SK-N-SH (cell line): ENCODE measurements around the gene FTCD. TPM values are rescaled to one million over a fixed set of nuclear protein-coding genes. Genes with fewer than 3 reads are reported as not detected.
"Not testable (repeated sequence)": the region's sequence is repeated elsewhere in the genome, so short reads cannot be mapped to it uniquely, and the experiment has no call there.

ENCODE experiments used
- CTCF ChIA-PET: fragments of 300-600, 350-600 bp; formaldehyde crosslinking; extraction: SDS; loops from one replicate; lab custom pipeline; 2021; lab: Yijun Ruan, JAX
- POLR2A ChIA-PET: fragments of 350-600 bp; sonication (Branson Sonifier 250); formaldehyde crosslinking; extraction: SDS; loops from one replicate; lab custom pipeline; 2020; ENCODE audit warnings: antibody characterized with exemption, inconsistent platforms; lab: Yijun Ruan, JAX
- DNase-seq: peaks from one replicate; pipeline ENCODE4 v3.0.0; 2012
- H2AFZ ChIP-seq: fragments of 200-600 bp; sonication (generic); 2 replicates; pipeline ENCODE4 v1.8.1; 2016; ENCODE audit warnings: antibody characterized with exemption, mild to moderate bottlenecking, low read depth
- H3F3A ChIP-seq: fragments of 200-600 bp; sonication (generic); replicated peaks from 2 replicates; pipeline ENCODE3; 2016; ENCODE audit warnings: antibody characterized with exemption, mild to moderate bottlenecking; ENCODE audit not compliant: insufficient read depth
- H3K27ac ChIP-seq, 2 experiments: fragments of 200-500 bp in 1 of 2; fragments of 200-600 bp in 1 of 2; sonication (Bioruptor generic) in 1 of 2; sonication (generic), shearing (Covaris generic) in 1 of 2; 2 replicates each; pipeline versions ENCODE4 v1.5.1 to v1.6.1; 2014 to 2016; ENCODE audit warnings: low read depth in 2 of 2, inconsistent platforms in 1 of 2, low read length in 1 of 2, mild to moderate bottlenecking in 1 of 2, mixed read lengths in 1 of 2
- H3K27me3 ChIP-seq: fragments of 200-600 bp; sonication (generic), shearing (Covaris generic); 2 replicates; pipeline ENCODE4 v1.6.1; 2016; ENCODE audit warnings: mixed run types; ENCODE audit not compliant: insufficient read depth
- H3K36me3 ChIP-seq, 2 experiments: fragments of 200-500 bp in 1 of 2; fragments of 200-600 bp in 1 of 2; sonication (Bioruptor generic) in 1 of 2; sonication (generic) in 1 of 2; replicated peaks in 1 of 2; 2 replicates each; pipeline versions ENCODE3 to v1.5.1; 2014 to 2016; ENCODE audit warnings: low read length in 1 of 2, mild to moderate bottlenecking in 1 of 2; ENCODE audit not compliant: insufficient read depth in 2 of 2, control insufficient read depth in 1 of 2
- H3K4me1 ChIP-seq, 2 experiments: fragments of 200-500 bp in 1 of 2; fragments of 200-600 bp in 1 of 2; sonication (Bioruptor generic) in 1 of 2; sonication (generic), shearing (Covaris generic) in 1 of 2; 2 replicates each; pipeline versions ENCODE4 v1.5.1 to v1.6.1; 2014 to 2016; ENCODE audit warnings: low read depth in 1 of 2, low read length in 1 of 2, mixed run types in 1 of 2; ENCODE audit not compliant: insufficient read depth in 2 of 2, control insufficient read depth in 1 of 2
- H3K4me2 ChIP-seq: fragments of 200-600 bp; sonication (generic), shearing (Covaris generic); 2 replicates; pipeline ENCODE4 v1.6.1; 2017; ENCODE audit warnings: mixed run types
- H3K4me3 ChIP-seq, 2 experiments: fragments of 200-500 bp in 1 of 2; fragments of 200-600 bp in 1 of 2; sonication (Bioruptor generic) in 1 of 2; sonication (generic), shearing (Covaris generic) in 1 of 2; 2 replicates each; pipeline versions ENCODE4 v1.5.1 to v1.8.1; 2014 to 2016; ENCODE audit warnings: low read depth in 2 of 2, inconsistent platforms in 1 of 2, low read length in 1 of 2, mild to moderate bottlenecking in 1 of 2, mixed read lengths in 1 of 2, moderate library complexity in 1 of 2
- H3K79me2 ChIP-seq: fragments of 200-600 bp; sonication (generic); 2 replicates; pipeline ENCODE4 v1.8.1; 2017; ENCODE audit warnings: mild to moderate bottlenecking; ENCODE audit not compliant: insufficient read depth
- H3K9ac ChIP-seq: fragments of 200-600 bp; sonication (generic); 2 replicates; pipeline ENCODE4 v1.6.1; 2017; ENCODE audit warnings: mixed run types
- H3K9me2 ChIP-seq: fragments of 200-600 bp; sonication (generic); 2 replicates; pipeline ENCODE4 v1.6.1; 2017; ENCODE audit warnings: mixed run types
- H3K9me3 ChIP-seq: fragments of 200-600 bp; sonication (generic); 2 replicates; pipeline ENCODE4 v1.6.1; 2017; ENCODE audit warnings: mixed run types, mild to moderate bottlenecking, moderate library complexity
- H4K20me1 ChIP-seq: fragments of 200-600 bp; sonication (generic); 2 replicates; pipeline ENCODE4 v1.6.1; 2017; ENCODE audit warnings: mild to moderate bottlenecking, mixed run types; ENCODE audit not compliant: insufficient read depth
- CTCF ChIP-seq: fragments of 200-600 bp; sonication (generic); IDR thresholded peaks from 2 replicates; pipeline ENCODE4 v1.6.1; 2017; ENCODE audit warnings: antibody characterized with exemption, mild to moderate bottlenecking, moderate library complexity
- FOXJ3 ChIP-seq: sonication (generic); formaldehyde crosslinking; IDR thresholded peaks from 2 replicates; pipeline ENCODE4 v1.5.1; 2020; ENCODE audit warnings: mild to moderate bottlenecking, missing genetic modification reagents
- FOXM1 ChIP-seq: IDR thresholded peaks from 2 replicates; pipeline ENCODE4 v1.4.0; 2012; ENCODE audit warnings: low read depth, mild to moderate bottlenecking
- JUND ChIP-seq: IDR thresholded peaks from 2 replicates; pipeline ENCODE4 v1.4.0; 2012
- MAX ChIP-seq: IDR thresholded peaks from 2 replicates; pipeline ENCODE4 v1.4.0; 2012; ENCODE audit warnings: low read depth
- MXI1 ChIP-seq: IDR thresholded peaks from 2 replicates; pipeline ENCODE4 v1.6.1; 2012; ENCODE audit warnings: mild to moderate bottlenecking, low read depth, low read length, improper control_type of control experiment
- NFIC ChIP-seq: IDR thresholded peaks from 2 replicates; pipeline ENCODE4 v1.4.0; 2012; ENCODE audit warnings: borderline replicate concordance
- NRF1 ChIP-seq: IDR thresholded peaks from 2 replicates; pipeline ENCODE4 v1.6.1; 2012; ENCODE audit warnings: low read depth, mild to moderate bottlenecking, low read length
- POLR2AphosphoS5 ChIP-seq: IDR thresholded peaks from 2 replicates; pipeline ENCODE4 v1.6.1; 2012; ENCODE audit warnings: low read depth, low read length
- RCOR1 ChIP-seq: fragments of 150-350 bp; IDR thresholded peaks from 2 replicates; pipeline ENCODE4 v1.6.1; 2017; ENCODE audit warnings: antibody characterized with exemption, low read length
- TAF1 ChIP-seq: IDR thresholded peaks from 2 replicates; pipeline ENCODE4 v1.6.1; 2012; ENCODE audit warnings: low read depth, mild to moderate bottlenecking, low read length, moderate library complexity, borderline replicate concordance
- TCF12 ChIP-seq: IDR thresholded peaks from 2 replicates; pipeline ENCODE4 v1.4.0; 2012
- USF2 ChIP-seq: fragments of 150-350 bp; IDR thresholded peaks from 2 replicates; pipeline ENCODE4 v1.6.1; 2017; ENCODE audit warnings: antibody characterized with exemption, low read length, low read depth, borderline replicate concordance
- YY1 ChIP-seq: IDR thresholded peaks from 2 replicates; pipeline ENCODE4 v1.4.0; 2012; ENCODE audit warnings: low read depth, mild to moderate bottlenecking
- WGBS: methylation state at CpG from one replicate; pipeline ENCODE4 v1.1.6; 2017; ENCODE audit warnings: low lambda C conversion rate; 5-methylcytosine and 5-hydroxymethylcytosine counted together
- polyA plus RNA-seq, 3 experiments: library from polyadenylated mRNA; depleted of rRNA; stranded (reverse); fragments of >200 nt; gene quantifications; 2 replicates each; pipeline ENCODE4 v1.2.3, GENCODE V29; 2012

Gene FTCD
- polyA plus RNA-seq, 1 of the 3 experiments (the other 2 are of a cell fraction): 0.33 TPM

GRCh38 chr21:46202592-46203202 lies 47.3 kb upstream of the FTCD start:
- Histone ChIP-seq H3K9ac (no peak overlapping the region), H4K20me1 (no peaks in the 10 kb centered on the region), H3K27me3 (no peaks in the 10 kb centered on the region), H3K9me3 (no peaks in the 10 kb centered on the region), H3K4me2 (no peak overlapping the region), H3K79me2 (no peaks in the 10 kb centered on the region), H3F3A (peaks cover 6% of the 10 kb centered on the region), H3K36me3 (peaks cover 34 to 50% of the 10 kb centered on the region in 2 experiments), H3K9me2 (no peaks in the 10 kb centered on the region), H3K4me1 (no peaks in the 10 kb centered on the region), H3K27ac (no peak overlapping the region), H2AFZ (no peak overlapping the region), H3K4me3 (no peak overlapping the region)
- POLR2A ChIA-PET: no interaction called here
- CTCF ChIA-PET: no interaction called here
- TF ChIP-seq POLR2AphosphoS5: no peak
- TF ChIP-seq FOXJ3 (CRISPR knock-in tag): no peak
- TF ChIP-seq JUND: no peak
- TF ChIP-seq NFIC: no peak
- TF ChIP-seq TAF1: no peak
- TF ChIP-seq CTCF: no peak
- no peak for TF ChIP-seq YY1
- no peak for TF ChIP-seq FOXM1
- TF ChIP-seq RCOR1: no peak
- TF ChIP-seq USF2: no peak
- no peak for TF ChIP-seq NRF1
- no peak for TF ChIP-seq MAX
- no peak for TF ChIP-seq TCF12
- no peak for TF ChIP-seq MXI1
- DNase-seq: peak; percentile 4
- WGBS: 92% methylated on average over 6 of the region's 6 CpGs

- H4K20me1 ChIP-seq, H3K9ac ChIP-seq, POLR2A ChIA-PET, DNase-seq, H2AFZ ChIP-seq, H3K9me2 ChIP-seq, H3K4me1 ChIP-seq, H3K4me2 ChIP-seq, H3K9me3 ChIP-seq, H3K4me3 ChIP-seq, H3K27me3 ChIP-seq, CTCF ChIA-PET, H3F3A ChIP-seq, H3K79me2 ChIP-seq, H3K27ac ChIP-seq: not testable (repeated sequence)
- peaks cover 38 to 47% of the 10 kb centered on the region in 2 experiments for H3K36me3 ChIP-seq
- WGBS: 82% methylated on average over 3 of the region's 8 CpGs
Observed at GRCh38 chr21:46200877-46201803, 45.8 kb upstream of the FTCD start.
